Thoracic aorta (tissue), 2 donors: ENCODE data around the gene ZFYVE28. TPM values are rescaled to one million over a fixed set of nuclear protein-coding genes. Genes with fewer than 3 reads are reported as not detected.

ENCODE experiments used
- ATAC-seq: fragments of 150-250 bp; one replicate; pipeline ENCODE4 v1.8.0; 2017; ENCODE audit warnings: low read depth; ENCODE audit not compliant: insufficient number of reproducible peaks, low FRiP score
- DNase-seq: peaks from one replicate; pipeline ENCODE4 v3.0.0-alpha.2; 2020; ENCODE audit warnings: low spot score
- H3K27ac ChIP-seq, 2 donors: fragments of 200-600 bp; sonication (generic); 1 replicate in 1 of 2; 2 replicates in 1 of 2; pipeline ENCODE4 v1.5.1; 2016; ENCODE audit warnings: mild to moderate bottlenecking in 2 of 2, moderate library complexity in 2 of 2
- H3K27me3 ChIP-seq: fragments of 200-600 bp; sonication (generic); replicated peaks from 2 replicates; pipeline ENCODE4 v1.6.0; 2016; ENCODE audit warnings: mild to moderate bottlenecking; ENCODE audit not compliant: insufficient read depth
- H3K36me3 ChIP-seq: fragments of 200-600 bp; sonication (generic); one replicate; pipeline ENCODE4 v1.5.1; 2016
- H3K4me1 ChIP-seq, 2 donors: fragments of 200-600 bp; sonication (generic); 1 replicate in 1 of 2; 2 replicates in 1 of 2; pipeline versions ENCODE4 v1.5.1 to v1.6.0; 2016; ENCODE audit warnings: low read depth in 2 of 2, mild to moderate bottlenecking in 1 of 2; ENCODE audit not compliant: control insufficient read depth in 1 of 2
- H3K4me3 ChIP-seq: fragments of 200-600 bp; sonication (generic); 2 replicates; pipeline ENCODE4 v1.5.1; 2016; ENCODE audit warnings: mild to moderate bottlenecking
- H3K9me3 ChIP-seq: fragments of 200-600 bp; sonication (generic); 2 replicates; pipeline ENCODE4 v1.5.1; 2016
- CTCF ChIP-seq: fragments of 200-600 bp; sonication (generic); IDR thresholded peaks from one replicate; pipeline ENCODE4 v1.5.1; 2019; ENCODE audit warnings: antibody characterized with exemption
- total RNA-seq, 2 donors: library from RNA; depleted of rRNA; stranded (reverse); fragments of >200 nt; gene quantifications; one replicate each; pipeline versions ENCODE4 v1.1.0 to v1.2.3, GENCODE V29; 2016

ZFYVE28 gene
- total RNA-seq, 2 donors from 2014 or later = 11.5 to 20.2 TPM

- Histone ChIP-seq H3K36me3 (no peaks in the 10 kb centered on the region), H3K9me3 (no peaks in the 10 kb centered on the region), H3K4me1 (peaks cover 0 to 6% of the 10 kb centered on the region in 2 donors), H3K4me3 (peak overlapping the region; percentile 38), H3K27me3 (no peaks in the 10 kb centered on the region), H3K27ac (no peak overlapping the region)
- no peak for ATAC-seq
- no peak for DNase-seq
- no peak for TF ChIP-seq CTCF
Observed at GRCh38 chr4:2393353-2394270, 24.8 kb downstream of the ZFYVE28 start.

GRCh38 chr4:2390784-2391421 is 27.5 kb downstream of the ZFYVE28 start:
- TF ChIP-seq CTCF = no peak
- no peak for ATAC-seq

GRCh38 chr4:2390146-2390545 is 28.3 kb downstream of the ZFYVE28 start:
- Histone ChIP-seq H3K9me3 (no peaks in the 10 kb centered on the region), H3K27me3 (no peaks in the 10 kb centered on the region), H3K36me3 (no peaks in the 10 kb centered on the region), H3K4me1 (peaks cover 0 to 11% of the 10 kb centered on the region in 2 donors), H3K4me3 (no peak overlapping the region), H3K27ac (no peak overlapping the region)
- TF ChIP-seq CTCF = no peak
- ATAC-seq (no peak), DNase-seq (no peak)

More at GRCh38 chr4:2390784-2391421, 27.5 kb downstream of the ZFYVE28 start:
- H3K27me3 ChIP-seq = no peaks in the 10 kb centered on the region
- no peak overlapping the region for H3K4me3 ChIP-seq
- no peak for DNase-seq
- H3K4me1 ChIP-seq = peaks cover 0 to 11% of the 10 kb centered on the region in 2 donors
- H3K27ac ChIP-seq = no peak overlapping the region
- no peaks in the 10 kb centered on the region for H3K36me3 ChIP-seq
- H3K9me3 ChIP-seq = no peaks in the 10 kb centered on the region

GRCh38 chr4:2389691-2390090 is 28.8 kb downstream of the ZFYVE28 start:
- Histone ChIP-seq H3K4me1 (peaks cover 0 to 11% of the 10 kb centered on the region in 2 donors), H3K36me3 (no peaks in the 10 kb centered on the region), H3K27me3 (no peaks in the 10 kb centered on the region), H3K4me3 (no peak overlapping the region), H3K9me3 (no peaks in the 10 kb centered on the region), H3K27ac (no peak overlapping the region)
- no peak for ATAC-seq
- TF ChIP-seq CTCF = no peak
- no peak for DNase-seq

GRCh38 chr4:2388429-2389182 is 29.8 kb downstream of the ZFYVE28 start:
- no peaks in the 10 kb centered on the region for H3K9me3 ChIP-seq
- no peak for TF ChIP-seq CTCF
- no peak overlapping the region for H3K4me3 ChIP-seq
- DNase-seq = no peak
- H3K27me3 ChIP-seq = no peaks in the 10 kb centered on the region
- ATAC-seq = no peak
- no peak overlapping the region for H3K27ac ChIP-seq
- H3K4me1 ChIP-seq = peaks cover 0 to 11% of the 10 kb centered on the region in 2 donors
- H3K36me3 ChIP-seq = no peaks in the 10 kb centered on the region
